Gastrocnemius medialis (tissue), 4 donors: ENCODE measurements around the gene GLIPR1.

ENCODE experiments used
- CTCF ChIP-seq, 5 experiments: fragments of 450-650 bp in 3 of 5; fragments of 200-600 bp in 2 of 5; sonication (generic) in 2 of 5; IDR thresholded peaks in 4 of 5; conservative IDR thresholded peaks in 1 of 5; 1 replicate in 4 of 5; 2 replicates in 1 of 5; pipeline ENCODE4 v1.5.1; 2016 to 2019; ENCODE audit warnings: antibody characterized with exemption in 5 of 5, mild to moderate bottlenecking in 3 of 5, moderate library complexity in 3 of 5
- POLR2A ChIP-seq, 2 donors: fragments of 450-650 bp; IDR thresholded peaks; one replicate each; pipeline ENCODE4 v1.6.1; 2017; ENCODE audit warnings: antibody characterized with exemption in 2 of 2, mild to moderate bottlenecking in 2 of 2, moderate library complexity in 2 of 2

- no peak for TF ChIP-seq CTCF (IDR thresholded peaks at IDR 0.05 in 4 of 5, conservative IDR thresholded peaks at IDR 0.05 in 1 of 5)
- no peak for TF ChIP-seq POLR2A (IDR thresholded peaks at IDR 0.05)
Measured at GRCh38 chr12:75539889-75540288, 59.3 kb downstream of the GLIPR1 start.
